ENCODE data around the gene LY86. TPM values are rescaled to one million over a fixed set of nuclear protein-coding genes. Genes with fewer than 3 reads are reported as not detected.

LY86 gene
- polyA plus RNA-seq, 4 donors, result 2.8 to 3.4 (median 3.0) TPM; not detected in 1

DNA sequence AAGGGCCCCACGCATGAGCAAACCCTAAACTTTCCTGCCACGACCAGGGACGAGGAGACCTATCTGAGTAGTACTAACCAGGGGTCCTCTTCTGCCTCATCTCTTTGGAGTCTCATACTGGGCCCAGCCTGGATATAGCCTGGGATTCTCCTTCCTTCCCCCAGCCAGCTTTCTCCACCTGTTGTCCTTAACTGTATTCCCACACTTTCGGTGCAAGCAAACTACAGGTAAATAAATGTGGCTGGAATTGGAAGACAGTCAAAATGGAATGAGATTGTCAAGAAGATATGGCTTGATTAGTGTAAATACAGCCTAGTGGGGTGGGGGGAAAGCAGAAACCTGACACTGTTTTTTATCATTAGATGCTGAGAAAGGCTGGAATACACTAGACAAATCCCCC, 23.5 kb upstream of the LY86 start:
- Histone ChIP-seq H3K4me1 (ENCODE audit: control insufficient read depth in 3 of 3, insufficient read depth in 2 of 3, low read depth in 1 of 3, low read length in 2 of 3) (no peaks in the 10 kb centered on the region), H3K36me3 (ENCODE audit: control insufficient read depth in 3 of 3, insufficient read depth in 2 of 3, low read depth in 1 of 3, low read length in 3 of 3) (no peaks in the 10 kb centered on the region), H3K27ac (ENCODE audit: low read depth in 1 of 3, low read length in 2 of 3) (no peak overlapping the region), H3K27me3 (ENCODE audit: control insufficient read depth in 3 of 3, insufficient read depth in 3 of 3, low read length in 3 of 3) (peaks cover 0 to 9% (median 2%) of the 10 kb centered on the region in 3 donors), H3K4me3 (ENCODE audit: low read depth in 1 of 3, low read length in 3 of 3) (no peak overlapping the region), H3K9me3 (ENCODE audit: control insufficient read depth in 2 of 2, insufficient read depth in 1 of 2, low read depth in 1 of 2, low read length in 1 of 2) (peaks cover 0 to 4% of the 10 kb centered on the region in 2 donors)
- 66 to 83% (median 75%) methylated on average over 4 of the region's 4 CpGs for WGBS, 3 donors
- DNase-seq, result no peak
- FAIRE-seq, result no peak

DNA sequence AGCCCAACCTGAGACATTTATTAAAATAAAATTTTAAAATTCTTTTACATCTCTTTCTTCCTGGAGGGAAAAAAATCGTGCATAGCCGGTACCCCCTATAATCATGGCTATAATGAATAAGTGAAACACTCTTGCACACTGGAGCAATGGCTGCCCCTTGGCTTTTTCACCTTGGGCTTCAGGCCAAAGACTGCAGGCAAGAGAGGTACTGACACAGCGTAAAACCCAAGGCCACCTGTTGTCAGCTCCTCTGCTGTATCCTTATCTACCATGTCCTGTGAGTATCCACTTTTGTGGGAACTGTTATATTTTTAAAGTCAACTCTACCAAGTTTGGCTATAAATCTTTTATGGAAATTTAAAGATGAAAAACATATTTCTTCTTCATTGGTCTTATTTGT, 23.0 kb upstream of the LY86 start:
- Histone ChIP-seq H3K27ac (ENCODE audit: low read depth in 1 of 3, low read length in 2 of 3) (no peak overlapping the region), H3K4me1 (ENCODE audit: control insufficient read depth in 3 of 3, insufficient read depth in 2 of 3, low read depth in 1 of 3, low read length in 2 of 3) (no peaks in the 10 kb centered on the region), H3K9me3 (ENCODE audit: control insufficient read depth in 2 of 2, insufficient read depth in 1 of 2, low read depth in 1 of 2, low read length in 1 of 2) (peaks cover 0 to 4% of the 10 kb centered on the region in 2 donors), H3K27me3 (ENCODE audit: control insufficient read depth in 3 of 3, insufficient read depth in 3 of 3, low read length in 3 of 3) (peaks cover 0 to 7% (median 2%) of the 10 kb centered on the region in 3 donors), H3K36me3 (ENCODE audit: control insufficient read depth in 3 of 3, insufficient read depth in 2 of 3, low read depth in 1 of 3, low read length in 3 of 3) (no peaks in the 10 kb centered on the region), H3K4me3 (ENCODE audit: low read depth in 1 of 3, low read length in 3 of 3) (no peak overlapping the region)
- DNase-seq (no peak), FAIRE-seq (no peak)
- 74 to 86% (median 75%) methylated on average over 3 of the region's 3 CpGs for WGBS, 3 donors

DNA sequence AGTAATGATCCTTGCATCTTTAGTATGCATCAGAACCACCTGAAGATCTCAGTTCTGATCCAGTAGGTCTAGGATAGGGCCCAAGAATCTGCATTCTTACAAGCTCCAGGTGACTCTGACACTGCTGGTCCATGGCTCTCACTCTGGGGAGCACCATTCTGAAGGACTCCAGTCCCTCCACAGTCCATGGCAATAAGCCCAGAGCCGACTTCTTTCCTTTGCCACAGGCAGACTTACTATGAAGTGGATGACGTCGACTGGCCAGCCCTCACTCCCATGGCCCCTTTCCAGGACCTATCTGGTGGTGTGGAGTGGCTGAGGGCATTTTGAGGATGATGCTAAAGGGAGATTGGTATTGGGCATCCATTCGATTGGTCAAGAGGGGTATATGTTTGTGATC, 21.8 kb upstream of the LY86 start:
- H3K4me1 ChIP-seq (ENCODE audit: control insufficient read depth in 3 of 3, insufficient read depth in 2 of 3, low read depth in 1 of 3, low read length in 2 of 3), result no peaks in the 10 kb centered on the region
- H3K27ac ChIP-seq (ENCODE audit: low read depth in 1 of 3, low read length in 2 of 3), result no peak overlapping the region
- H3K27me3 ChIP-seq (ENCODE audit: control insufficient read depth in 3 of 3, insufficient read depth in 3 of 3, low read length in 3 of 3), result peaks cover 0 to 7% (median 2%) of the 10 kb centered on the region in 3 donors
- H3K9me3 ChIP-seq (ENCODE audit: control insufficient read depth in 2 of 2, insufficient read depth in 1 of 2, low read depth in 1 of 2, low read length in 1 of 2), result peaks cover 0 to 4% of the 10 kb centered on the region in 2 donors
- no peaks in the 10 kb centered on the region for H3K36me3 ChIP-seq (ENCODE audit: control insufficient read depth in 3 of 3, insufficient read depth in 2 of 3, low read depth in 1 of 3, low read length in 3 of 3)
- WGBS, 3 donors, result 78 to 90% (median 88%) methylated on average over 4 of the region's 4 CpGs
- FAIRE-seq (no peak), DNase-seq (no peak)
- H3K4me3 ChIP-seq (ENCODE audit: low read depth in 1 of 3, low read length in 3 of 3), result no peak overlapping the region

DNA sequence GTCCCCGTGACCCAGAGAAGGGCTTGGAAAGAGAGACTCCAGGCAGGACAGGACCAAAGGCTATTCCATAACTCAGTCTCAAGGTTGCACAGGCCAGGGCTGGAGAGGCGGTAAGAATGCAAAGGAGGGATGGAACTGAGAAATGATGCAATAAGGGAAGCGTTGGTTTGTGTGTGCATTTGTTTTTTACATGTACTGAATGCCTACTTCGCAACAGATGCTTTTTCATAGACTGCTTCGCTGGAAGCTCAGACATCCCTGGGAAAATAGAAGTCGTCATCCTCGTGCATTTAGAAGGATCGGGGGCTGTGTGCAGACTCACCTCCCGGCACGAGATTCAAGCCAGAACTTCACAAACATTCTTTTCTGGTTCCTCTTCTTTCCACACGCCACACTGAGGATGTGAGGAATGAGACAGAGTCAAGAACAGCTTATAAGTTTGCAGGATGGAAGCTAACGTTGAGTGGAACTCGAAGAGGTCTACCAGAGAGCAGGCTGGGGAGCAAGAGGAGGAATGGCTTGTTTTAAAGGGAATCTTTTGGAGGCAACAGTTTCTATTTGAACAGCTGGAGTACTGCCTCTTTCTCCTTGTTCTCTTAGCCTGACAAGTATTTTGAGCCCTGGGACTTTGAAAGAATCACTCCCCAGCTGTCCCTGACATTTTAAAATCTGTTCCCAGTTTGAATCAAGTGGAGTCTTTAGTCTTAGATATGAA, 19.3 kb upstream of the LY86 start:
- Histone ChIP-seq H3K4me3 (ENCODE audit: low read depth in 1 of 3, low read length in 3 of 3) (no peak overlapping the region), H3K27ac (ENCODE audit: low read depth in 1 of 3, low read length in 2 of 3) (no peak overlapping the region), H3K9me3 (ENCODE audit: control insufficient read depth in 2 of 2, insufficient read depth in 1 of 2, low read depth in 1 of 2, low read length in 1 of 2) (no peaks in the 10 kb centered on the region), H3K36me3 (ENCODE audit: control insufficient read depth in 3 of 3, insufficient read depth in 2 of 3, low read depth in 1 of 3, low read length in 3 of 3) (no peaks in the 10 kb centered on the region), H3K27me3 (ENCODE audit: control insufficient read depth in 3 of 3, insufficient read depth in 3 of 3, low read length in 3 of 3) (peaks cover 0 to 7% (median 2%) of the 10 kb centered on the region in 3 donors), H3K4me1 (ENCODE audit: control insufficient read depth in 3 of 3, insufficient read depth in 2 of 3, low read depth in 1 of 3, low read length in 2 of 3) (no peaks in the 10 kb centered on the region)
- 79 to 81% (median 80%) methylated on average over 13 of the region's 13 CpGs for WGBS, 3 donors
- FAIRE-seq (no peak), DNase-seq (no peak)

DNA sequence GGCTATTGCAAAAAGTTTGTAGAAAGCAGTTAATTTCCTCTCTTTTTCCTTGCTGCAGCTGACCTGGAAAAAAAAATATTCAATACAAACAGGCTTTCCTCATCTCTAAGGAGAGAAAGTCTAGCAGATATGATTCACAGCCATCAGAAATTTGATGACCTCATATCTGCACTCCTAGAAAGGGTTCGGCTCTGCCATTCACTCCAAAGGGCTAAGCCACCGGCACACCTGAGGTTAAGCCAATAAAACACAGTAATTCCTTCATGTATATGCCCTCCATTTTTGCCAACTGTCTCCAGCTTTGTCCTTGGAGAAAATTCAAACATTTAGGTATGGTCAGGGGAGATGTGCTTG, 18.7 kb upstream of the LY86 start:
- DNase-seq, result no peak

DNA sequence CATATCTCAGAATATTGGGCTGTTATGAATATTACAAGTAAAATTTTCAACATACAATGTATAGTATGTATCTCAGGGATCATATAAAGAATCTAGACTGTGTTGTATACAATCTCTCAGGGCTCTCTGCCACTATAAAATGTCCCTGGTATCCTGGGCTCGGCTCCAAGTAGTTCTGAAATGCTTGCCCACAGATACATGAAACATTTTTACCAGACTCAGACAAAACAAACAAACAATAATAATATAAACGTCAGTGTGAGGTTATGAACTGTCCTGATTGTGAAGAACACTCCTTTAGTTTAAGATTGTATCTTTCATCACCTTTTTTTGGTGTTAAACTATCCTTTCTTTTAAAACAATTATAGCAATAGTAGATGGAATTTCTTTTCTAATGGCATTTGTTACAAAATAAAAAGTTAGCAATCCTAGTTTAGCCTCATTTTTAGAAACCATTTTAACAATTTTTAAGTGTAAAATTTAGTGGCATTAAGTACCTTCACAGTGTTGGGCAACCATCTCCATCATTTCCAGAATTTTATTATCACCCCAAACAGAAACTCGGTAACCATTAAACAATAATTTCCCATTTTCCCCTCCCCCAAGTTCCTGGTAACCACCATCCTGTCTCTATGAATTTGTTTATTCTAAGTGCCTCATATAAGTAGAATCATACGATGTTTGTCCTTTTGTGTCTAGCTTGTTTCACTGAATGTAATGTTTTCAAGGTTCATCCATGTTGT, 17.4 kb upstream of the LY86 start:
- Histone ChIP-seq H3K27me3 (ENCODE audit: control insufficient read depth in 3 of 3, insufficient read depth in 3 of 3, low read length in 3 of 3) (peaks cover 0 to 7% (median 2%) of the 10 kb centered on the region in 3 donors), H3K4me3 (ENCODE audit: low read depth in 1 of 3, low read length in 3 of 3) (no peak overlapping the region), H3K9me3 (ENCODE audit: control insufficient read depth in 2 of 2, insufficient read depth in 1 of 2, low read depth in 1 of 2, low read length in 1 of 2) (peaks cover 0 to 3% of the 10 kb centered on the region in 2 donors), H3K4me1 (ENCODE audit: control insufficient read depth in 3 of 3, insufficient read depth in 2 of 3, low read depth in 1 of 3, low read length in 2 of 3) (no peaks in the 10 kb centered on the region), H3K36me3 (ENCODE audit: control insufficient read depth in 3 of 3, insufficient read depth in 2 of 3, low read depth in 1 of 3, low read length in 3 of 3) (no peaks in the 10 kb centered on the region), H3K27ac (ENCODE audit: low read depth in 1 of 3, low read length in 2 of 3) (no peak overlapping the region)
- FAIRE-seq (no peak), DNase-seq (no peak)
- 47 to 55% (median 50%) methylated on average over 4 of the region's 4 CpGs for WGBS, 3 donors

More for the DNA sequence above, 18.7 kb upstream of the LY86 start:
- Histone ChIP-seq H3K4me1 (ENCODE audit: control insufficient read depth in 3 of 3, insufficient read depth in 2 of 3, low read depth in 1 of 3, low read length in 2 of 3) (no peaks in the 10 kb centered on the region), H3K27ac (ENCODE audit: low read depth in 1 of 3, low read length in 2 of 3) (no peak overlapping the region), H3K36me3 (ENCODE audit: control insufficient read depth in 3 of 3, insufficient read depth in 2 of 3, low read depth in 1 of 3, low read length in 3 of 3) (no peaks in the 10 kb centered on the region), H3K27me3 (ENCODE audit: control insufficient read depth in 3 of 3, insufficient read depth in 3 of 3, low read length in 3 of 3) (peaks cover 0 to 7% (median 2%) of the 10 kb centered on the region in 3 donors), H3K4me3 (ENCODE audit: low read depth in 1 of 3, low read length in 3 of 3) (no peak overlapping the region), H3K9me3 (ENCODE audit: control insufficient read depth in 2 of 2, insufficient read depth in 1 of 2, low read depth in 1 of 2, low read length in 1 of 2) (no peaks in the 10 kb centered on the region)
- FAIRE-seq, result no peak
- WGBS, 3 donors, result 45 to 71% (median 45%) methylated on average over 2 of the region's 2 CpGs

DNA sequence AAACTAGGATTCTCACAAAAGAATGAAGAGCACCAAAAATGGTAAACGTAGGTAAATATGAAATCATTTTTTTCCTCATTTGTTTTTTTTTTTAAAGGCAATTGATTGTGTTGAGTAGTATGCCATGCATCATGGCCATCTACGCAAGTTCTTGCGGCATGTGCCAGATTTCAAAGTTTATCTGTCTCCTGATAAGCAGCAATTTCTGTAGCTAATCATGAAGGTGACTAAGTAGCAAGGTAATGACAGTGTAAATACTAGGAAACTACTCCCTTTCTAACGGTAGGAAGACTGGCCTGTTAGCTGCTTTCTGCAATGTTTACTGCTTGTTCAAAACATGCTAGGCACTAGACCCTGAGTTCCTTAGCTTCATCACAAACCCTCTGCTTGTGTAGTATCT, 13.4 kb upstream of the LY86 start:
- 18 to 60% (median 41%) methylated on average over 4 of the region's 4 CpGs for WGBS, 3 donors
- FAIRE-seq (no peak), DNase-seq (peak in 1 of 2 donors; percentile 62)
- no peaks in the 10 kb centered on the region for H3K4me1 ChIP-seq (ENCODE audit: control insufficient read depth in 3 of 3, insufficient read depth in 2 of 3, low read depth in 1 of 3, low read length in 2 of 3)
- H3K4me3 ChIP-seq (ENCODE audit: low read depth in 1 of 3, low read length in 3 of 3), result no peak overlapping the region
- H3K27me3 ChIP-seq (ENCODE audit: control insufficient read depth in 3 of 3, insufficient read depth in 3 of 3, low read length in 3 of 3), result no peaks in the 10 kb centered on the region
- H3K36me3 ChIP-seq (ENCODE audit: control insufficient read depth in 3 of 3, insufficient read depth in 2 of 3, low read depth in 1 of 3, low read length in 3 of 3), result no peaks in the 10 kb centered on the region
- peaks cover 0 to 7% of the 10 kb centered on the region in 2 donors for H3K9me3 ChIP-seq (ENCODE audit: control insufficient read depth in 2 of 2, insufficient read depth in 1 of 2, low read depth in 1 of 2, low read length in 1 of 2)
- no peak overlapping the region for H3K27ac ChIP-seq (ENCODE audit: low read depth in 1 of 3, low read length in 2 of 3)

DNA sequence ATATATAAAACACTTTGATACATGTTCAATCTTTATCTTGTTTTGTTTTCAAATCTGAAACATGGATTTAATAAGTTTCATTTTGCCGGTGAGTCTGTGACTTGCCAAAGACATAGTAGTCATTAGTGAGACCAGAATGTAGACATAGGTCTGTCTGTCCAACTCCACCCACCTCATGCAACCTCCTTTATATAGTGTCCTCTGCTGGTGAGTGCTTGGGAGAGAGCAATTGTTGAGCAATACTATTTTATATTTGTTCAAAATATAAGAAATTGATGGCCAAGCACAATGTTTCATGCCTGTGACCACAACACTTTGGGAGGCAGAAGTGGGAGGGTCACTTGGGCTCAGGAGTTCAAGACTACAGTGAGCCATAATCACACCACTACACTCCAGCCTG, 10.8 kb upstream of the LY86 start:
- FAIRE-seq (no peak), DNase-seq (no peak)
- H3K4me1 ChIP-seq (ENCODE audit: control insufficient read depth in 3 of 3, insufficient read depth in 2 of 3, low read depth in 1 of 3, low read length in 2 of 3), result no peaks in the 10 kb centered on the region
- H3K27me3 ChIP-seq (ENCODE audit: control insufficient read depth in 3 of 3, insufficient read depth in 3 of 3, low read length in 3 of 3), result no peaks in the 10 kb centered on the region
- no peaks in the 10 kb centered on the region for H3K36me3 ChIP-seq (ENCODE audit: control insufficient read depth in 3 of 3, insufficient read depth in 2 of 3, low read depth in 1 of 3, low read length in 3 of 3)
- H3K9me3 ChIP-seq (ENCODE audit: control insufficient read depth in 2 of 2, insufficient read depth in 1 of 2, low read depth in 1 of 2, low read length in 1 of 2), result peaks cover 0 to 10% of the 10 kb centered on the region in 2 donors
- H3K27ac ChIP-seq (ENCODE audit: low read depth in 1 of 3, low read length in 2 of 3), result no peak overlapping the region
- H3K4me3 ChIP-seq (ENCODE audit: low read depth in 1 of 3, low read length in 3 of 3), result no peak overlapping the region
- WGBS, 3 donors, result 52 to 76% (median 61%) methylated on average over 1 of the region's 1 CpG
